Astrocyte (in vitro differentiated cells and primary cell): Measurements from ENCODE around the gene GDI2. TPM values are rescaled to one million over a fixed set of nuclear protein-coding genes. Genes with fewer than 3 reads are reported as not detected.

Source experiments
- DNase-seq: peaks from one replicate; pipeline ENCODE4 v3.0.0-alpha.2; 2010; ENCODE audit warnings: low read depth
- FAIRE-seq: peaks from 2 replicates; lab custom pipeline; 2011; peaks lifted over from hg19 to GRCh38; lab: Jason Lieb, UNC
- H2AFZ ChIP-seq: 2 replicates; pipeline ENCODE4 v1.6.0; 2012; ENCODE audit warnings: low read depth, low read length, inconsistent platforms
- H3K27ac ChIP-seq: 2 replicates; pipeline ENCODE4 v1.5.1; 2011; ENCODE audit warnings: low read depth, low read length, inconsistent platforms
- H3K27me3 ChIP-seq: 2 replicates; pipeline ENCODE4 v1.6.0; 2011; ENCODE audit warnings: low read length, inconsistent platforms; ENCODE audit not compliant: insufficient read depth
- H3K36me3 ChIP-seq: 2 replicates; pipeline ENCODE4 v1.5.1; 2011; ENCODE audit warnings: low read length, inconsistent platforms; ENCODE audit not compliant: insufficient read depth
- H3K4me1 ChIP-seq: 2 replicates; pipeline ENCODE4 v1.5.1; 2011; ENCODE audit warnings: low read length, inconsistent platforms; ENCODE audit not compliant: insufficient read depth
- H3K4me2 ChIP-seq: 2 replicates; pipeline ENCODE4 v1.6.0; 2012; ENCODE audit warnings: low read length, inconsistent platforms
- H3K4me3 ChIP-seq: 2 replicates; pipeline ENCODE4 v1.5.1; 2011; ENCODE audit warnings: low read depth, mild to moderate bottlenecking, low read length, inconsistent platforms; ENCODE audit not compliant: insufficient read depth
- H3K79me2 ChIP-seq: 2 replicates; pipeline ENCODE4 v1.6.0; 2012; ENCODE audit warnings: mild to moderate bottlenecking, low read length, inconsistent platforms; ENCODE audit not compliant: insufficient read depth
- H3K9ac ChIP-seq: 2 replicates; pipeline ENCODE4 v1.6.0; 2012; ENCODE audit warnings: mild to moderate bottlenecking, low read length, inconsistent platforms
- H3K9me3 ChIP-seq: 2 replicates; pipeline ENCODE4 v1.5.1; 2012; ENCODE audit warnings: low read depth, mild to moderate bottlenecking, low read length, inconsistent platforms; ENCODE audit not compliant: insufficient read depth
- H4K20me1 ChIP-seq: 2 replicates; pipeline ENCODE4 v1.6.0; 2012; ENCODE audit warnings: low read length, inconsistent platforms; ENCODE audit not compliant: insufficient read depth
- H3K27ac Mint-ChIP-seq: one replicate; pipeline ENCODE4 v1.8.0; 2021; ENCODE audit warnings: mild to moderate bottlenecking, mixed read lengths; ENCODE audit not compliant: unreplicated experiment
- H3K27me3 Mint-ChIP-seq: one replicate; pipeline ENCODE4 v1.8.0; 2021; ENCODE audit warnings: low read depth, mixed read lengths; ENCODE audit not compliant: unreplicated experiment
- H3K36me3 Mint-ChIP-seq: one replicate; pipeline ENCODE4 v1.8.0; 2021; ENCODE audit warnings: low read depth, mixed read lengths; ENCODE audit not compliant: unreplicated experiment
- H3K4me1 Mint-ChIP-seq: one replicate; pipeline ENCODE4 v1.8.0; 2021; ENCODE audit warnings: low read depth, mixed read lengths; ENCODE audit not compliant: unreplicated experiment
- H3K4me3 Mint-ChIP-seq: one replicate; pipeline ENCODE4 v1.8.0; 2021; ENCODE audit warnings: mild to moderate bottlenecking, moderate library complexity, mixed read lengths; ENCODE audit not compliant: unreplicated experiment
- H3K9me3 Mint-ChIP-seq: one replicate; pipeline ENCODE4 v1.8.0; 2021; ENCODE audit warnings: mild to moderate bottlenecking, mixed read lengths; ENCODE audit not compliant: unreplicated experiment
- CTCF ChIP-seq: IDR thresholded peaks from 2 replicates; pipeline ENCODE4 v1.5.1; 2011; ENCODE audit warnings: low read depth, mild to moderate bottlenecking, inconsistent platforms, low read length, moderate library complexity; ENCODE audit not compliant: insufficient read depth
- EZH2 ChIP-seq: IDR thresholded peaks from 2 replicates; pipeline ENCODE4 v1.6.1; 2012; ENCODE audit warnings: mild to moderate bottlenecking, low read length, inconsistent platforms; ENCODE audit not compliant: insufficient read depth
- total RNA-seq: library from RNA; stranded (reverse); gene quantifications from 2 replicates; pipeline ENCODE4 v1.2.1, GENCODE V29; 2021

Gene GDI2
- total RNA-seq, 1 donor from 2014 or later, result 280 TPM

DNA sequence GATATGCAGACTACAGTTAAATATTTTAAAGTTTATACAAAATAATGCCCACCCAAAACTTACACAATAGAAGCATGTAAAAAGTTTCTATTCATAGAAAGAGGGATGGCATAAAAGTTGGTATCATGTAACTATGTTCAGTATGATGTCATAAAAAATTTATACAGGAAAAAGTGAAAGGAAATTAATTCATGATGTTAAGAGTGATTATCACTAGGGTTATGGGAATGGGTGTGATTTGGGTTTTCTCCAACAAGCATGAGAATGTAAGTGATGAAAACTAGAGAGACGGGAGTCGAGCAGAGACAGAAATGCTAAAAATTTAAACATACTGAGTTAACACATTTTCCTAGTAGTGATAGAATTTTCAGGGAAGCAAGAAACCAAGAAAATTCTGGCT lies 52.7 kb downstream of the GDI2 start:
- H3K27ac ChIP-seq, result no peak overlapping the region
- no peak for FAIRE-seq

GRCh38 chr10:5758927-5759326 lies 54.3 kb downstream of the GDI2 start:
- H3K36me3 Mint-ChIP-seq, result peaks cover 23% of the 10 kb centered on the region
- H3K27me3 Mint-ChIP-seq, result no peaks in the 10 kb centered on the region
- H3K4me3 Mint-ChIP-seq, result no peak overlapping the region
- TF ChIP-seq CTCF (no peak), EZH2 (no peak)
- Histone ChIP-seq H3K27ac (no peak overlapping the region), H3K27me3 (no peaks in the 10 kb centered on the region), H3K4me2 (no peak overlapping the region), H3K4me1 (no peaks in the 10 kb centered on the region), H3K4me3 (no peak overlapping the region), H4K20me1 (peaks cover 18% of the 10 kb centered on the region), H3K36me3 (peaks cover 51% of the 10 kb centered on the region), H3K9me3 (no peaks in the 10 kb centered on the region), H2AFZ (no peak overlapping the region), H3K79me2 (peaks cover 3% of the 10 kb centered on the region), H3K9ac (no peak overlapping the region)
- DNase-seq (no peak), FAIRE-seq (no peak)
- H3K9me3 Mint-ChIP-seq, result no peaks in the 10 kb centered on the region
- peaks cover 2% of the 10 kb centered on the region for H3K4me1 Mint-ChIP-seq
- H3K27ac Mint-ChIP-seq, result no peak overlapping the region

More for the DNA sequence above, 52.7 kb downstream of the GDI2 start:
- no peak overlapping the region for H3K4me3 ChIP-seq
- no peaks in the 10 kb centered on the region for H3K9me3 ChIP-seq
- H3K79me2 ChIP-seq, result peaks cover 7% of the 10 kb centered on the region
- TF ChIP-seq EZH2 (no peak), CTCF (no peak)
- H2AFZ ChIP-seq, result no peak overlapping the region
- Mint-ChIP-seq H3K36me3 (peaks cover 33% of the 10 kb centered on the region), H3K4me1 (peaks cover 2% of the 10 kb centered on the region), H3K27ac (no peak overlapping the region), H3K27me3 (no peaks in the 10 kb centered on the region), H3K4me3 (no peak overlapping the region), H3K9me3 (no peaks in the 10 kb centered on the region)
- no peaks in the 10 kb centered on the region for H3K27me3 ChIP-seq
- H3K4me1 ChIP-seq, result no peaks in the 10 kb centered on the region
- peaks cover 31% of the 10 kb centered on the region for H4K20me1 ChIP-seq
- no peak for DNase-seq
- no peak overlapping the region for H3K9ac ChIP-seq
- H3K36me3 ChIP-seq, result peaks cover 67% of the 10 kb centered on the region
- H3K4me2 ChIP-seq, result no peak overlapping the region

- H3K9me3 Mint-ChIP-seq, result no peaks in the 10 kb centered on the region
- Histone ChIP-seq H2AFZ (no peak overlapping the region), H3K27ac (no peak overlapping the region), H3K36me3 (peaks cover 47% of the 10 kb centered on the region), H3K79me2 (peaks cover 9% of the 10 kb centered on the region), H3K4me3 (no peak overlapping the region), H3K4me2 (no peak overlapping the region), H4K20me1 (peaks cover 16% of the 10 kb centered on the region), H3K27me3 (no peaks in the 10 kb centered on the region), H3K4me1 (no peaks in the 10 kb centered on the region), H3K9me3 (no peaks in the 10 kb centered on the region), H3K9ac (no peak overlapping the region)
- no peak for DNase-seq
- H3K36me3 Mint-ChIP-seq, result peaks cover 26% of the 10 kb centered on the region
- H3K27ac Mint-ChIP-seq, result no peak overlapping the region
- no peaks in the 10 kb centered on the region for H3K27me3 Mint-ChIP-seq
- no peak for FAIRE-seq
- peaks cover 4% of the 10 kb centered on the region for H3K4me1 Mint-ChIP-seq
- TF ChIP-seq CTCF, result no peak
- no peak overlapping the region for H3K4me3 Mint-ChIP-seq
These were observed 55.3 kb downstream of the GDI2 start for GRCh38 chr10:5757766-5758517.
